Lower leg skin (tissue), 4 donors: Measurements from ENCODE around the gene PTPRN2. TPM values are rescaled to one million over a fixed set of nuclear protein-coding genes. Genes with fewer than 3 reads are reported as not detected.
A peak's percentile ranks its signal among the peaks of the same experiment; 100 is the strongest.

Experiments used
- DNase-seq, 2 donors: peaks; one replicate each; pipeline ENCODE4 v3.0.0-alpha.2; 2019; ENCODE audit warnings: low spot score in 2 of 2
- H3K4me3 ChIP-seq: fragments of 200-600 bp; sonication (generic); 2 replicates; pipeline ENCODE4 v1.5.1; 2017; ENCODE audit warnings: mild to moderate bottlenecking, low read depth; ENCODE audit not compliant: poor library complexity, severe bottlenecking
- CTCF ChIP-seq, 3 donors: fragments of 450-650 bp; IDR thresholded peaks; one replicate each; pipeline ENCODE4 v1.5.1; 2016; ENCODE audit warnings: antibody characterized with exemption in 3 of 3, mild to moderate bottlenecking in 3 of 3, moderate library complexity in 2 of 3
- POLR2A ChIP-seq, 2 donors: fragments of 450-650 bp; IDR thresholded peaks; one replicate each; pipeline ENCODE4 v1.6.1; 2016 to 2017; ENCODE audit warnings: antibody characterized with exemption in 2 of 2, mild to moderate bottlenecking in 1 of 2, moderate library complexity in 1 of 2
- WGBS, 2 donors: methylation state at CpG; one replicate each; pipeline ENCODE4 v1.1.5; 2018; 5-methylcytosine and 5-hydroxymethylcytosine counted together
- intact Hi-C: fragments of 100-400 bp; cut with DNase I; formaldehyde crosslinking; loops from one replicate; pipeline ENCODE4 v1.15.0; 2023; ENCODE audit warnings: low total_unique reads
- total RNA-seq, 4 donors: library from RNA; depleted of rRNA; stranded (reverse); fragments of >200 nt; gene quantifications; one replicate each; pipeline ENCODE4 v1.1.0, GENCODE V29; 2016

Gene PTPRN2
- total RNA-seq, 4 donors from 2014 or later = 0.11 to 1.6 (median 0.92) TPM

- 83 to 84% methylated on average over 16 of the region's 16 CpGs for WGBS, 2 donors
- intact Hi-C loops = no loop called here
- H3K4me3 ChIP-seq = no peak overlapping the region
- DNase-seq = peak in 1 of 2 donors; percentile 68
- no peak for TF ChIP-seq POLR2A (IDR thresholded peaks at IDR 0.05)
- TF ChIP-seq CTCF (IDR thresholded peaks at IDR 0.05) = no peak
Observed at GRCh38 chr7:158135931-158136330, 451.7 kb downstream of the PTPRN2 start.

DNA sequence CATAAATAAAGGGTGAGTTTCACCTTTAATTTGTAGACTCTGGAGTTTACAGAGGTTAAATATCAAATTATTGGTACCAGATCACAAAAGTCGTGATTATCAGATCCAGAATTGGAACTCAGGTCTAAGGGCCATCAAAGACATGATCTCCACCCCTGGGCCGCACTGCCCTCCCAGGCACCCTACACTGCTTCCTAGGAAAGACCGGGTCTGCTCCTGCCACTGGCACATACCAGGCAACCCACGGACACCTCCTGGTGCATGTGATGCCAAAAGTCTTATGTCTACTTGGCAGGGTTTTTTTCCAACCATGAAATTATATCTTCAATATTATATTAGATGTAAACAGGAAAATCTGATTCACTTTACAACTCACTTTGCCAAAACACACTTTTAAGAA lies 452.8 kb downstream of the PTPRN2 start:
- intact Hi-C loops = no loop called here
- no peak for TF ChIP-seq CTCF (IDR thresholded peaks at IDR 0.05)
- no peak for TF ChIP-seq POLR2A (IDR thresholded peaks at IDR 0.05)
- no peak for DNase-seq
- WGBS, 2 donors = 79 to 83% methylated on average over 4 of the region's 4 CpGs
- H3K4me3 ChIP-seq = no peak overlapping the region

DNA sequence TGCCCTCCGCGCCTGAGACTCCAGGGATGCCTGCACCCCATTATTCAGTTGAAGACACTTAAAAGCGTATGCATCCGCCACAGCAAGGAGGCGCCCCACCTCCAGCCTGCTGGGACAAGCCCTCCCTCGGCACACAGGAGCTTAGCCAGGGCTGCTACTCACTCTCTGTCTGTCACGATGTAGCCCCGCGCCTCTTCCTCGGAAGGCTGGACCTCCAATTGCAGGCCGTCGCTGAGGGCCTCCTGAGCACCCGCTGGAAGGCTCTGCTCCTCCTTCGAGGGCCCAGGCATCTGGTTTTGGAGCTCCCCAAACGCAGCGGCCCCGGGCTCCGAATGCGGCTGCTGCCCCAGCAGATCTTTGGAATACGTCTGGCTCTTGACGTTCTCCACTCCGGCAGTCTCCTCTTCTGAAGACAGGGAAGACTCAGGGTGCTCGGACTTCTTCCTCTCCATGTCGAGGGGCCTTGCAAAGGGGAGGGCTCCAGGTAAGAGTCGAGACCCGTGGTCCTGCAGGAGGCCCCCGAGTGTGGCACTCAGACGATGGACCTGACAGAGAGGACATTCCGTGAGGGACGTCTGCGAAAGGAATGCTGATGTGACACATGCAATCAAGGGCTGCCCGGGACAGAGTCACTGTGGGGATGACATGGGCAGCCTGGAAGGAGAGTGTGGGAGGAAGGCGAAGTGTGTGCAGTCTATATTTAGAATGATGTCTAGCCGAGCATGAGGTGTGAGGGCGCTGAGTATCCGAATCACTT lies 453.9 kb downstream of the PTPRN2 start:
- intact Hi-C loops = no loop called here
- peak in 1 of 2 donors; percentile 56 for DNase-seq
- WGBS, 2 donors = 87 to 90% methylated on average over 33 to 36 of the region's 36 CpGs
- no peak overlapping the region for H3K4me3 ChIP-seq
- TF ChIP-seq CTCF (IDR thresholded peaks at IDR 0.05) = no peak
- TF ChIP-seq POLR2A (IDR thresholded peaks at IDR 0.05) = no peak

DNA sequence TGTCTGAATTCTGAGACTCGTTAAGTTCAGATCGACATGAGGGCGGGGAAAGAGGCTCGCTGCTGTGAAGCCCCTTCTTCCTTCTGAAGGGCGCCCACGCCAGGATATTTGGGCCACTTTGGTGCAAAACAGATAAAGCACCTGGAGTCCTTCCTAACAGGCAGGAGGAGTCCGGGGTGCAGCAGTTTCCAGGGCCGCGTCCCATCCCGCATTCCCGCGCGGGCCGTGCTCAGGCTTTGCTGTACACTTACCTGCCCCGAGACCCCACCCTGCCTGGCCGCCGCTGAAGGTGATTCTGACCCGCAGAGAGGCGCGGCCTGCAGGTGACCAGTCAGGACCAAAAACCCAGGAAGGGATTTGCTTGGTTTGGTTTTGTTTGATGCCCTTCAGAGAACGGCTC lies 454.6 kb downstream of the PTPRN2 start:
- peak in 1 of 2 donors; percentile 76 for DNase-seq

DNA sequence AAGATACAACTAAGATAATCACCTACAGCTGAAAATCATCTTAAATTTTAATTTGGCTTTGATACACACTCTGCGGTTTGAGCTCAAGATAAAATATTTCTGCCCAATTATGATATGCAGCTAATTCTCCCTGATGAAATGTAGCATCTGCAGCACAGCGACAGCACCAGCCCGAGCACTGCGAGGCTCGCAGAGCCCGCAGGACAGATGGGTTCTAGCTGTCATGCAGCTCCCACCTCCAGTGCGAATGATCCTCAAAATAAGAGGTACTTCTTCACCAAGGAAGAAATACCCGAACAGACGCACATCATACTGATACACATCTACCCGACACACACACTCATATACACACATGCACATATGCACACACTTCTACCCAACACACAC lies 457.6 kb downstream of the PTPRN2 start:
- H3K4me3 ChIP-seq = no peak overlapping the region
- intact Hi-C loops = no loop called here
- 82 to 93% methylated on average over 10 of the region's 10 CpGs for WGBS, 2 donors
- no peak for DNase-seq
- no peak for TF ChIP-seq POLR2A (IDR thresholded peaks at IDR 0.05)
- no peak for TF ChIP-seq CTCF (IDR thresholded peaks at IDR 0.05)

More for the DNA sequence above, 454.6 kb downstream of the PTPRN2 start:
- intact Hi-C loops = no loop called here
- no peak for TF ChIP-seq CTCF (IDR thresholded peaks at IDR 0.05)
- TF ChIP-seq POLR2A (IDR thresholded peaks at IDR 0.05) = no peak
- WGBS, 2 donors = 93 to 96% methylated on average over 21 of the region's 21 CpGs
- H3K4me3 ChIP-seq = no peak overlapping the region
